ENCODE results near the gene ZNF519.
"Not testable (repeated sequence)": the region's sequence is repeated elsewhere in the genome, so short reads cannot be mapped to it uniquely, and the experiment has no call there.

DNA sequence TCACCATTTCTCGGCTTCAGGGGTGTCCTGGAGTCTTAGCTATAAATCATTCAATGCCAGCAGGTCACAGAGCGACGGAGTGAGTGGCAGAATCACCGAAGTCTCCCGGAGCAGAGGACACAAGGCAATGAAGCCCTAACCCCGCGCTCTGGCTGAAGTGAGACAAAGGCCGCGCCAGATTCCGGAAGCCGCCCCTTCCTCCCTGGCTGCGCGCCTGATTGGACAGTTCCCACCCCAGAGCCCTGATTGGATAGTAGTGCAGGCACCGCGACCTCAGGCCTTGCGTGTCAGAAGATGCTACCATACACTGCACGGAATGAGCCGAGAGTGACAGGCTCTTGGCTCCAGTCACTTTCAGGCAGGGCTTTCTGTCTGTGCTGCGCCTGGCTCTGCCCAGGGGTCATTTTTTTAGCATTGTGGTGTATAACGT is at the start of gene ZNF519:
- not testable (repeated sequence) for TF ChIP-seq CTCF (conservative IDR thresholded peaks at IDR 0.05 in 1 of 2, IDR thresholded peaks at IDR 0.05 in 1 of 2; ENCODE audit: extremely low read depth in 1 of 2, insufficient read depth in 1 of 2, low read depth in 1 of 2, low read length in 2 of 2); EZH2 (IDR thresholded peaks at IDR 0.05; ENCODE audit: borderline replicate concordance, low read length)

Measured in mammary epithelial cell (primary cell).